OCI-LY3 (cell line): Measurements from ENCODE around the gene PTPRQ.

Experiments
- H2AFZ ChIP-seq: fragments of 200-600, 300-600 bp; shearing (Covaris generic); 2 replicates; pipeline ENCODE4 v1.6.0; 2014; ENCODE audit warnings: antibody characterized with exemption, low read depth, low read length
- H3K27ac ChIP-seq: fragments of 200-600, 300-600 bp; sonication (generic); 2 replicates; pipeline ENCODE4 v1.5.1; 2014; ENCODE audit warnings: mild to moderate bottlenecking, low read length, moderate library complexity, mixed read lengths
- H3K27me3 ChIP-seq: fragments of 200-600, 300-600 bp; sonication (generic); 2 replicates; pipeline ENCODE4 v1.6.1; 2014; ENCODE audit warnings: low read depth, low read length, mixed read lengths
- H3K36me3 ChIP-seq: fragments of 200-600, 300-600 bp; sonication (generic); replicated peaks from 2 replicates; pipeline ENCODE3; 2014; ENCODE audit warnings: low read depth, low read length, mixed read lengths
- H3K4me1 ChIP-seq: fragments of 300-600, 200-600 bp; sonication (generic); 2 replicates; pipeline ENCODE4 v1.6.1; 2014; ENCODE audit warnings: low read length, mixed read lengths
- H3K4me2 ChIP-seq: fragments of 200-600, 300-600 bp; sonication (generic); 2 replicates; pipeline ENCODE4 v1.6.1; 2014; ENCODE audit warnings: low read length, mixed read lengths
- H3K4me3 ChIP-seq: fragments of 300-600, 200-600 bp; sonication (generic); 2 replicates; pipeline ENCODE4 v1.5.1; 2014; ENCODE audit warnings: antibody characterized with exemption, mild to moderate bottlenecking, low read length, moderate library complexity
- H3K79me2 ChIP-seq: fragments of 300-600, 200-600 bp; shearing (Covaris generic); 2 replicates; pipeline ENCODE4 v1.6.1; 2014; ENCODE audit warnings: mild to moderate bottlenecking, low read length, mixed read lengths
- H3K9ac ChIP-seq: fragments of 300-600, 200-600 bp; shearing (Covaris generic); 2 replicates; pipeline ENCODE4 v1.6.0; 2014; ENCODE audit warnings: mild to moderate bottlenecking, low read length, moderate library complexity
- H3K9me3 ChIP-seq: fragments of 200-600, 300-600 bp; shearing (Covaris generic); 2 replicates; pipeline ENCODE4 v1.6.1; 2014; ENCODE audit warnings: low read length, mixed read lengths; ENCODE audit not compliant: insufficient read depth
- H4K20me1 ChIP-seq: fragments of 200-600, 300-600 bp; sonication (generic); 2 replicates; pipeline ENCODE4 v1.6.1; 2016; ENCODE audit warnings: low read length, mixed read lengths; ENCODE audit not compliant: insufficient read depth
- EZH2phosphoT487 ChIP-seq: fragments of 200-600 bp; shearing (Covaris generic); IDR thresholded peaks from 2 replicates; pipeline ENCODE4 v1.6.1; 2018; ENCODE audit warnings: antibody characterized with exemption, mixed run types, low read depth
- TF ChIP-seq, protein P1 (sequence below): fragments of 200-600, 300-600 bp; sonication (generic); IDR thresholded peaks from 2 replicates; pipeline ENCODE4 v1.5.1; 2014; ENCODE audit warnings: antibody characterized with exemption, low read length, low read depth

PTPRQ gene

DNA sequence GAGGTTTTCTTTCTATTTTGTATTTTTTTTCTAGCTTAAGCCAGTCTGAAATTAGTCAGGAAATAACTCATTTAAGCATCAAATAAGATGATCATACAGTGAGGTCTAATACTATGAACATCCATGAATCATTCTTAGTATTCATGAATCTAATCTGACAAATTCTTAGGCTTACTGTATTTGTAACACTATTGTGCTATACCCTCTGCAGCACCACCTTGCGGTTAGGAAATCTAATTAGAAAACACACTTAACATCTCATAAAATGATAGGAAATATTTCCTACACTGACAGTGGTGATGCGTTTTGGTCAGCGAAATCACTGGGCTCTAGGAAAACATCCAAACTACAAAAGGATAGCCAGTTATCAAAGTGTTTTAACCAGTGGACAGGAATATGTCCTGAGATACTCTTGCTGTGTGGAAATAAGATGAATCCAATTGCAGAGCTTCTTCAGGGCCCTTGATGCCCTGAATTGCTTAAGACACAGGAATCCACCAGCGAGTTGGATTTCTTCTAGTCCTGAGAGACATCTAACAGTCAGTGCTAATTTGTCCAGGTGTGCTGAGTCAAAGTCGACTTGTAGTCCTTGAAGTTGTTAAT is 154.1 kb downstream of the PTPRQ start:
- TF ChIP-seq, protein P1, sequence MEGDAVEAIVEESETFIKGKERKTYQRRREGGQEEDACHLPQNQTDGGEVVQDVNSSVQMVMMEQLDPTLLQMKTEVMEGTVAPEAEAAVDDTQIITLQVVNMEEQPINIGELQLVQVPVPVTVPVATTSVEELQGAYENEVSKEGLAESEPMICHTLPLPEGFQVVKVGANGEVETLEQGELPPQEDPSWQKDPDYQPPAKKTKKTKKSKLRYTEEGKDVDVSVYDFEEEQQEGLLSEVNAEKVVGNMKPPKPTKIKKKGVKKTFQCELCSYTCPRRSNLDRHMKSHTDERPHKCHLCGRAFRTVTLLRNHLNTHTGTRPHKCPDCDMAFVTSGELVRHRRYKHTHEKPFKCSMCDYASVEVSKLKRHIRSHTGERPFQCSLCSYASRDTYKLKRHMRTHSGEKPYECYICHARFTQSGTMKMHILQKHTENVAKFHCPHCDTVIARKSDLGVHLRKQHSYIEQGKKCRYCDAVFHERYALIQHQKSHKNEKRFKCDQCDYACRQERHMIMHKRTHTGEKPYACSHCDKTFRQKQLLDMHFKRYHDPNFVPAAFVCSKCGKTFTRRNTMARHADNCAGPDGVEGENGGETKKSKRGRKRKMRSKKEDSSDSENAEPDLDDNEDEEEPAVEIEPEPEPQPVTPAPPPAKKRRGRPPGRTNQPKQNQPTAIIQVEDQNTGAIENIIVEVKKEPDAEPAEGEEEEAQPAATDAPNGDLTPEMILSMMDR: peak; percentile 69
- TF ChIP-seq EZH2phosphoT487: no peak
- H3K27me3 ChIP-seq: no peaks in the 10 kb centered on the region
- no peaks in the 10 kb centered on the region for H3K4me1 ChIP-seq
- no peaks in the 10 kb centered on the region for H4K20me1 ChIP-seq
- H3K4me2 ChIP-seq: peak overlapping the region; percentile 19; the same call in 1 of the 2 replicates
- H3K9ac ChIP-seq: no peak overlapping the region
- H2AFZ ChIP-seq: no peak overlapping the region
- H3K27ac ChIP-seq: no peak overlapping the region
- H3K79me2 ChIP-seq: no peaks in the 10 kb centered on the region
- H3K4me3 ChIP-seq: no peak overlapping the region
- H3K9me3 ChIP-seq: no peaks in the 10 kb centered on the region
- no peaks in the 10 kb centered on the region for H3K36me3 ChIP-seq

GRCh38 chr12:80602455-80602854 is 158.4 kb downstream of the PTPRQ start:
- H4K20me1 ChIP-seq: no peaks in the 10 kb centered on the region
- H3K4me2 ChIP-seq: no peak overlapping the region
- no peak overlapping the region for H3K4me3 ChIP-seq
- no peak overlapping the region for H3K9ac ChIP-seq
- H3K27me3 ChIP-seq: no peaks in the 10 kb centered on the region
- H3K9me3 ChIP-seq: no peaks in the 10 kb centered on the region
- H3K27ac ChIP-seq: no peak overlapping the region
- H2AFZ ChIP-seq: no peak overlapping the region
- H3K36me3 ChIP-seq: no peaks in the 10 kb centered on the region
- TF ChIP-seq EZH2phosphoT487: no peak
- TF ChIP-seq, protein P1: no peak
- no peaks in the 10 kb centered on the region for H3K4me1 ChIP-seq
- H3K79me2 ChIP-seq: no peaks in the 10 kb centered on the region

- TF ChIP-seq EZH2phosphoT487: no peak
- TF ChIP-seq, protein P1: peak; percentile 27; the same call in 1 of the 2 replicates
- Histone ChIP-seq H3K36me3 (no peaks in the 10 kb centered on the region), H3K27ac (no peak overlapping the region), H3K9me3 (no peaks in the 10 kb centered on the region), H3K4me2 (no peak overlapping the region), H3K27me3 (no peaks in the 10 kb centered on the region), H3K4me1 (no peaks in the 10 kb centered on the region), H2AFZ (no peak overlapping the region), H3K79me2 (no peaks in the 10 kb centered on the region), H3K4me3 (no peak overlapping the region), H4K20me1 (no peaks in the 10 kb centered on the region), H3K9ac (no peak overlapping the region)
Observed at GRCh38 chr12:80607361-80608135, 163.5 kb downstream of the PTPRQ start.

- H3K27me3 ChIP-seq: no peaks in the 10 kb centered on the region
- no peak overlapping the region for H3K9ac ChIP-seq
- no peaks in the 10 kb centered on the region for H3K79me2 ChIP-seq
- no peak overlapping the region for H3K27ac ChIP-seq
- TF ChIP-seq, protein P1: no peak
- no peak for TF ChIP-seq EZH2phosphoT487
- no peak overlapping the region for H3K4me2 ChIP-seq
- H4K20me1 ChIP-seq: no peaks in the 10 kb centered on the region
- no peak overlapping the region for H3K4me3 ChIP-seq
- H3K36me3 ChIP-seq: no peaks in the 10 kb centered on the region
- H3K4me1 ChIP-seq: no peaks in the 10 kb centered on the region
- no peak overlapping the region for H2AFZ ChIP-seq
- H3K9me3 ChIP-seq: no peaks in the 10 kb centered on the region
Observed at GRCh38 chr12:80617733-80618132, 173.7 kb downstream of the PTPRQ start.
